ENCODE measurements around the gene TARDBP.
"Not testable (repeated sequence)": the region's sequence is repeated elsewhere in the genome, so short reads cannot be mapped to it uniquely, and the experiment has no call there.

The TARDBP gene

GRCh38 chr1:10992004-10992403 is 20.4 kb upstream of the TARDBP start:
- DNase-seq (ENCODE audit: low read depth in 2 of 3, low spot score in 1 of 3): not testable (repeated sequence)

- no peak for DNase-seq (ENCODE audit: low read depth in 2 of 3, low spot score in 1 of 3)
Observed at GRCh38 chr1:10992864-10993263, 19.6 kb upstream of the TARDBP start.

- DNase-seq (ENCODE audit: low read depth in 2 of 3, low spot score in 1 of 3): no peak
Observed at GRCh38 chr1:10996100-10996499, 16.4 kb upstream of the TARDBP start.

- no peak for DNase-seq (ENCODE audit: low read depth in 2 of 3, low spot score in 1 of 3)
Observed at GRCh38 chr1:11000526-11000925, 11.9 kb upstream of the TARDBP start.

GRCh38 chr1:11013160-11013531 is 692 bp downstream of the TARDBP start:
- no peak for DNase-seq (ENCODE audit: low read depth in 2 of 3, low spot score in 1 of 3)

GRCh38 chr1:11019358-11019757 is 6.9 kb downstream of the TARDBP start:
- not testable (repeated sequence) for DNase-seq (ENCODE audit: low read depth in 2 of 3, low spot score in 1 of 3)

- no peak for DNase-seq (ENCODE audit: low read depth in 2 of 3, low spot score in 1 of 3)
Observed at GRCh38 chr1:11019971-11020370, 7.5 kb downstream of the TARDBP start.

- DNase-seq (ENCODE audit: low read depth in 2 of 3, low spot score in 1 of 3): no peak
Observed at GRCh38 chr1:11023201-11023600, 10.7 kb downstream of the TARDBP start.

- DNase-seq (ENCODE audit: low read depth in 2 of 3, low spot score in 1 of 3): no peak
Observed at GRCh38 chr1:11024154-11024873, 11.9 kb downstream of the TARDBP start.

GRCh38 chr1:11024874-11025203 is 12.4 kb downstream of the TARDBP start:
- no peak for DNase-seq (ENCODE audit: low read depth in 2 of 3, low spot score in 1 of 3)

- no peak for DNase-seq (ENCODE audit: low read depth in 2 of 3, low spot score in 1 of 3)
Observed at GRCh38 chr1:11025618-11026017, 13.2 kb downstream of the TARDBP start.

- no peak for DNase-seq (ENCODE audit: low read depth in 2 of 3, low spot score in 1 of 3)
Observed at GRCh38 chr1:11026052-11026451, 13.6 kb downstream of the TARDBP start.

GRCh38 chr1:11026903-11027302 is 14.4 kb downstream of the TARDBP start:
- no peak for DNase-seq (ENCODE audit: low read depth in 2 of 3, low spot score in 1 of 3)

GRCh38 chr1:11027316-11027715 is 14.9 kb downstream of the TARDBP start:
- no peak for DNase-seq (ENCODE audit: low read depth in 2 of 3, low spot score in 1 of 3)

GRCh38 chr1:11028018-11028417 is 15.6 kb downstream of the TARDBP start:
- DNase-seq (ENCODE audit: low read depth in 2 of 3, low spot score in 1 of 3): no peak

GRCh38 chr1:11030865-11031264 is 18.4 kb downstream of the TARDBP start:
- DNase-seq (ENCODE audit: low read depth in 2 of 3, low spot score in 1 of 3): no peak

GRCh38 chr1:11031624-11032262 is 19.3 kb downstream of the TARDBP start:
- DNase-seq (ENCODE audit: low read depth in 2 of 3, low spot score in 1 of 3): no peak

GRCh38 chr1:11037019-11037739 is 24.7 kb downstream of the TARDBP start:
- not testable (repeated sequence) for DNase-seq (ENCODE audit: low read depth in 2 of 3, low spot score in 1 of 3)

GRCh38 chr1:11037740-11038182 is 25.3 kb downstream of the TARDBP start:
- DNase-seq (ENCODE audit: low read depth in 2 of 3, low spot score in 1 of 3): peak; percentile 77 to 89 (median 83)

- DNase-seq (ENCODE audit: low read depth in 2 of 3, low spot score in 1 of 3): no peak
Observed at GRCh38 chr1:11039351-11040104, 27.1 kb downstream of the TARDBP start.

GRCh38 chr1:11040105-11040429 is 27.6 kb downstream of the TARDBP start:
- not testable (repeated sequence) for DNase-seq (ENCODE audit: low read depth in 2 of 3, low spot score in 1 of 3)

GRCh38 chr1:11041048-11041447 is 28.6 kb downstream of the TARDBP start:
- DNase-seq (ENCODE audit: low read depth in 2 of 3, low spot score in 1 of 3): no peak

All from stimulated activated CD4-positive, alpha-beta T cell treated with anti-CD3 and anti-CD28 coated beads, Interleukin-12 subunit alpha, Interleukin-12 subunit beta, amount 100 ng/mL, for 48 hours (primary cell).